CD14-positive monocyte (primary cell): ENCODE data around the gene TAS2R38. TPM values are rescaled to one million over a fixed set of nuclear protein-coding genes. Genes with fewer than 3 reads are reported as not detected.

Experiments used
- DNase-seq, 3 donors: peaks; one replicate each; pipeline ENCODE4 v3.0.0-alpha.2; 2011 to 2022
- H2AFZ ChIP-seq: 2 replicates; pipeline ENCODE4 v1.6.0; 2012; ENCODE audit warnings: mild to moderate bottlenecking, low read depth, low read length, inconsistent platforms; ENCODE audit not compliant: insufficient read depth, poor library complexity, severe bottlenecking
- H3K27ac ChIP-seq, 2 donors: 1 replicate in 1 of 2; 2 replicates in 1 of 2; pipeline ENCODE4 v1.5.1; 2012 to 2013; ENCODE audit warnings: low read length in 2 of 2, control low read depth in 1 of 2, inconsistent platforms in 1 of 2, low read depth in 1 of 2, mild to moderate bottlenecking in 1 of 2
- H3K27me3 ChIP-seq, 2 donors: one replicate each; pipeline versions ENCODE4 v1.6.0 to v1.6.1; 2011 to 2013; ENCODE audit warnings: low read length in 2 of 2; ENCODE audit not compliant: control insufficient read depth in 2 of 2, insufficient read depth in 2 of 2
- H3K36me3 ChIP-seq, 2 donors: replicated peaks in 1 of 2; 1 replicate in 1 of 2; 2 replicates in 1 of 2; pipeline versions ENCODE4 v1.5.1 to v1.6.1; 2012 to 2013; ENCODE audit warnings: low read length in 2 of 2, control low read depth in 1 of 2, inconsistent platforms in 1 of 2, mild to moderate bottlenecking in 1 of 2; ENCODE audit not compliant: insufficient read depth in 2 of 2, control insufficient read depth in 1 of 2
- H3K4me1 ChIP-seq, 2 donors: 1 replicate in 1 of 2; 2 replicates in 1 of 2; pipeline versions ENCODE4 v1.5.1 to v1.6.1; 2012 to 2013; ENCODE audit warnings: low read length in 2 of 2, control low read depth in 1 of 2, inconsistent platforms in 1 of 2, mild to moderate bottlenecking in 1 of 2, moderate library complexity in 1 of 2; ENCODE audit not compliant: insufficient read depth in 2 of 2, control insufficient read depth in 1 of 2
- H3K4me2 ChIP-seq: replicated peaks from 2 replicates; pipeline ENCODE3; 2012; ENCODE audit warnings: low read length, moderate library complexity, mild to moderate bottlenecking; ENCODE audit not compliant: poor library complexity, severe bottlenecking; ENCODE audit errors: extremely low read depth
- H3K4me3 ChIP-seq, 3 experiments: fragments of 200-600 bp in 1 of 3; sonication (generic) in 1 of 3; replicated peaks in 1 of 3; 1 replicate in 2 of 3; 2 replicates in 1 of 3; pipeline ENCODE4 v1.5.1; 2011 to 2013; ENCODE audit warnings: low read length in 3 of 3, mild to moderate bottlenecking in 3 of 3, control low read depth in 2 of 3, low read depth in 2 of 3, inconsistent platforms in 1 of 3, moderate library complexity in 1 of 3
- H3K79me2 ChIP-seq: 2 replicates; pipeline ENCODE4 v1.6.0; 2012; ENCODE audit warnings: mild to moderate bottlenecking, control low read depth, inconsistent platforms, low read length, moderate library complexity; ENCODE audit not compliant: insufficient read depth
- H3K9ac ChIP-seq: 2 replicates; pipeline ENCODE4 v1.6.0; 2017; ENCODE audit warnings: low read length, mild to moderate bottlenecking; ENCODE audit not compliant: insufficient read depth, poor library complexity, severe bottlenecking
- H3K9me3 ChIP-seq, 2 donors: replicated peaks in 1 of 2; 1 replicate in 1 of 2; 2 replicates in 1 of 2; pipeline versions ENCODE4 v1.5.1 to v1.6.1; 2012 to 2013; ENCODE audit warnings: low read length in 2 of 2, control low read depth in 1 of 2; ENCODE audit not compliant: control insufficient read depth in 1 of 2, insufficient read depth in 1 of 2
- H4K20me1 ChIP-seq: 2 replicates; pipeline ENCODE4 v1.6.0; 2012; ENCODE audit warnings: mild to moderate bottlenecking, low read length, control low read depth, moderate library complexity; ENCODE audit not compliant: insufficient read depth
- H3K27ac Mint-ChIP-seq, 7 donors: one replicate each; pipeline ENCODE4 v1.8.0; 2020; ENCODE audit warnings: mild to moderate bottlenecking in 7 of 7, mixed read lengths in 7 of 7, moderate library complexity in 6 of 7, inconsistent platforms in 2 of 7
- H3K27me3 Mint-ChIP-seq, 3 donors: one replicate each; pipeline ENCODE4 v1.8.0; 2021 to 2022; ENCODE audit warnings: low read depth in 3 of 3, mild to moderate bottlenecking in 3 of 3, mixed read lengths in 3 of 3, moderate library complexity in 3 of 3, inconsistent platforms in 1 of 3
- H3K36me3 Mint-ChIP-seq, 2 donors: one replicate each; pipeline ENCODE4 v1.8.0; 2020; ENCODE audit warnings: mixed read lengths in 2 of 2, inconsistent platforms in 1 of 2, mild to moderate bottlenecking in 1 of 2
- H3K4me1 Mint-ChIP-seq: one replicate; pipeline ENCODE4 v1.8.0; 2020; ENCODE audit warnings: mild to moderate bottlenecking, mixed read lengths
- H3K4me3 Mint-ChIP-seq, 2 donors: one replicate each; pipeline ENCODE4 v1.8.0; 2020; ENCODE audit warnings: mild to moderate bottlenecking in 2 of 2, mixed read lengths in 2 of 2, moderate library complexity in 1 of 2
- H3K9me3 Mint-ChIP-seq, 7 donors: one replicate each; pipeline ENCODE4 v1.8.0; 2020 to 2022; ENCODE audit warnings: mixed read lengths in 7 of 7, mild to moderate bottlenecking in 6 of 7, moderate library complexity in 6 of 7, inconsistent platforms in 2 of 7
- WGBS: methylation state at CpG from one replicate; pipeline ENCODE4 v1.1.5; 2013; ENCODE audit warnings: missing lambda C conversion rate; ENCODE audit not compliant: insufficient coverage; 5-methylcytosine and 5-hydroxymethylcytosine counted together
- intact Hi-C, 2 donors: fragments of 100-400 bp; cut with micrococcal nuclease; formaldehyde crosslinking; loops; one replicate each; pipeline versions ENCODE4 v1.15.0 to v1.15.1; 2023
- polyA plus RNA-seq, 3 donors: library from polyadenylated mRNA; depleted of rRNA in 1 of 3; unstranded in 2 of 3; stranded (reverse) in 1 of 3; fragments of 300-500 nt in 2 of 3; fragments of >200 nt in 1 of 3; fragmentation: Illumina TruSeq in 2 of 3; gene quantifications; 1 replicate in 2 of 3; 2 replicates in 1 of 3; pipeline ENCODE4 v1.2.3, GENCODE V29; 2012 to 2021
- TF ChIP-seq, protein P1 (sequence below): fragments of 200-600 bp; IDR thresholded peaks from one replicate; pipeline ENCODE4 v1.8.0; 2022; ENCODE audit warnings: antibody characterized with exemption, mild to moderate bottlenecking

TAS2R38 gene
- polyA plus RNA-seq, 3 donors, result not detected

DNA sequence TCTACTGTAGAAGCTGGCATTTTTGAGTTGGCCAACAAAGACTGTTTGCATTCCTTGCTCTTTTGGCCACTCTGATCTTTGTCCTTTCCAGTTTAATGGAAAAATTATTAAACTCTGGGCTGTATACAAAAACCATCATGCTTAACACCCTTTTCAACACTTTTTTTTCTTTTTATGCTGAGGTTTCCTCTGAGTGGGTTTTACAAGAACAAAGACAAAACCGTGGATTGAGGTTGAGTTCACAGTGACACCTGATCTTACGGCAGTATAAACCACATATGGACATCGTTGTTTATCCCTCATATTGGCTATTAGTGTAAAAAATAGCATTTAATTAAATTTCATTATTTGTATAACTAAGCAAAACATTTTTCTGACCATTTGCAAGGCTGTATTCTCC, 43.9 kb upstream of the TAS2R38 start:
- intact Hi-C loops, result no loop called here
- no peak for DNase-seq
- no peak overlapping the region for H3K9ac ChIP-seq
- H3K4me2 ChIP-seq, result no peak overlapping the region
- H3K9me3 Mint-ChIP-seq, result peaks cover 0 to 4% (median 0%) of the 10 kb centered on the region in 7 donors
- no peak overlapping the region for H3K4me3 Mint-ChIP-seq
- no CpG with 5 or more reads among the region's 3 CpGs for WGBS
- no peak overlapping the region for H3K27ac Mint-ChIP-seq
- peaks cover 4 to 10% of the 10 kb centered on the region in 2 donors for H3K4me1 ChIP-seq
- H3K27me3 ChIP-seq, result no peaks in the 10 kb centered on the region
- TF ChIP-seq, protein P1, sequence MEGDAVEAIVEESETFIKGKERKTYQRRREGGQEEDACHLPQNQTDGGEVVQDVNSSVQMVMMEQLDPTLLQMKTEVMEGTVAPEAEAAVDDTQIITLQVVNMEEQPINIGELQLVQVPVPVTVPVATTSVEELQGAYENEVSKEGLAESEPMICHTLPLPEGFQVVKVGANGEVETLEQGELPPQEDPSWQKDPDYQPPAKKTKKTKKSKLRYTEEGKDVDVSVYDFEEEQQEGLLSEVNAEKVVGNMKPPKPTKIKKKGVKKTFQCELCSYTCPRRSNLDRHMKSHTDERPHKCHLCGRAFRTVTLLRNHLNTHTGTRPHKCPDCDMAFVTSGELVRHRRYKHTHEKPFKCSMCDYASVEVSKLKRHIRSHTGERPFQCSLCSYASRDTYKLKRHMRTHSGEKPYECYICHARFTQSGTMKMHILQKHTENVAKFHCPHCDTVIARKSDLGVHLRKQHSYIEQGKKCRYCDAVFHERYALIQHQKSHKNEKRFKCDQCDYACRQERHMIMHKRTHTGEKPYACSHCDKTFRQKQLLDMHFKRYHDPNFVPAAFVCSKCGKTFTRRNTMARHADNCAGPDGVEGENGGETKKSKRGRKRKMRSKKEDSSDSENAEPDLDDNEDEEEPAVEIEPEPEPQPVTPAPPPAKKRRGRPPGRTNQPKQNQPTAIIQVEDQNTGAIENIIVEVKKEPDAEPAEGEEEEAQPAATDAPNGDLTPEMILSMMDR, result no peak
- H4K20me1 ChIP-seq, result no peaks in the 10 kb centered on the region
- H3K4me3 ChIP-seq, result no peak overlapping the region
- H3K27me3 Mint-ChIP-seq, result peaks cover 0 to 1% (median 0%) of the 10 kb centered on the region in 3 donors
- H3K4me1 Mint-ChIP-seq, result peaks cover 9% of the 10 kb centered on the region
- no peak overlapping the region for H2AFZ ChIP-seq
- H3K36me3 ChIP-seq, result peaks cover 0 to 8% of the 10 kb centered on the region in 2 donors
- peaks cover 7 to 20% of the 10 kb centered on the region in 2 donors for H3K36me3 Mint-ChIP-seq
- H3K79me2 ChIP-seq, result no peaks in the 10 kb centered on the region
- H3K9me3 ChIP-seq, result no peaks in the 10 kb centered on the region
- H3K27ac ChIP-seq, result no peak overlapping the region

DNA sequence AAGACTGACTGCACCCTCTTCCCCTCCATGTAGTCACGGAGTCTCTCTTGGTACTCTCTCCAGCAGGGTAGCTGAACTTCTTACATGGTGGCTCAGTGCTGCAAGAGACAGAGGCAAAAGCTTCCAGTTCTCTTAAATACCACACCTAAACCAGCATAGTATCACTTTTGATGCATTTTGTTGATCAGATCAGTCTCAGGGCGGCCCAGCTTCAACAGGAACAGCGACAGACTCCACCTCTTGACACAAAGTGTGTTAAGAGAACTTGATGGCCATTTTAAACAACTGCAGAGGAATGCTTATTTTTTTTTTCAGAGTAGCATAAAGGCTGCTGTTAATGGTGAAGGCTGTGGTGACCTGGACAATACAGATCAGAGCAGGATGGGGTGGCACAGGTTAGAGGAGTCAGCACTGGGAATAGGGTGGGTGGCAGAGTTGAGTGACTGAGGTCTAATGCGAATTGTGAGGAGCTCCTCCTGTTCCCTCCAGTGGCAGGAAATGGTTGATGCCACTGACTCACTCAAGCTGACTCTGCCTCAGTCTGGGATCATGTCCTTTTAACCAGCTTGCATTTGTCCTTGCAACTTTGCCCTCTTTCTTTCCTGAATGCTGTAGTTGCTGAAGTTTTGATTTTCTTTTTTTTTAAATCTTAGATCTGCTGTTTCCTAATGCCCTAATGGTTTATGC, 39.4 kb upstream of the TAS2R38 start:
- peaks cover 4 to 10% of the 10 kb centered on the region in 2 donors for H3K4me1 ChIP-seq
- TF ChIP-seq, protein P1, result peak; percentile 27
- H3K4me3 ChIP-seq, result no peak overlapping the region
- H3K27me3 ChIP-seq, result no peaks in the 10 kb centered on the region
- Mint-ChIP-seq H3K4me3 (no peak overlapping the region), H3K4me1 (peaks cover 10% of the 10 kb centered on the region), H3K9me3 (peaks cover 0 to 1% (median 0%) of the 10 kb centered on the region in 7 donors), H3K27me3 (peaks cover 0 to 2% (median 0%) of the 10 kb centered on the region in 3 donors), H3K27ac (peak overlapping the region in 3 of 7 donors; percentile 21 to 79 (median 25)), H3K36me3 (peaks cover 10 to 20% of the 10 kb centered on the region in 2 donors)
- no peak overlapping the region for H3K4me2 ChIP-seq
- no peaks in the 10 kb centered on the region for H4K20me1 ChIP-seq
- peak overlapping the region; percentile 33 for H2AFZ ChIP-seq
- no peaks in the 10 kb centered on the region for H3K9me3 ChIP-seq
- no peaks in the 10 kb centered on the region for H3K79me2 ChIP-seq
- H3K36me3 ChIP-seq, result no peaks in the 10 kb centered on the region
- no peak overlapping the region for H3K9ac ChIP-seq
- no peak overlapping the region for H3K27ac ChIP-seq
- WGBS, result 79% methylated on average over 3 of the region's 4 CpGs
- peak; percentile 18 to 50 (median 49) for DNase-seq
- intact Hi-C loops, result no loop called here
